OCI-LY1 (cell line): Measurements from ENCODE around the gene TMEM175.

Source experiments
- EZH2 ChIP-seq: fragments of 200-600 bp; sonication (generic), shearing (Covaris generic); IDR thresholded peaks from 2 replicates; pipeline ENCODE4 v1.8.0; 2017; ENCODE audit warnings: borderline replicate concordance, mixed run types, mild to moderate bottlenecking, antibody characterized with exemption, low read length, moderate library complexity, mixed read lengths
- TF ChIP-seq, protein P1 (sequence below): fragments of 200-600 bp; sonication (generic), shearing (Covaris generic); IDR thresholded peaks from 2 replicates; pipeline ENCODE4 v1.5.1; 2017; ENCODE audit warnings: mild to moderate bottlenecking, antibody characterized with exemption, low read length, moderate library complexity, mixed read lengths

- TF ChIP-seq, protein P1, sequence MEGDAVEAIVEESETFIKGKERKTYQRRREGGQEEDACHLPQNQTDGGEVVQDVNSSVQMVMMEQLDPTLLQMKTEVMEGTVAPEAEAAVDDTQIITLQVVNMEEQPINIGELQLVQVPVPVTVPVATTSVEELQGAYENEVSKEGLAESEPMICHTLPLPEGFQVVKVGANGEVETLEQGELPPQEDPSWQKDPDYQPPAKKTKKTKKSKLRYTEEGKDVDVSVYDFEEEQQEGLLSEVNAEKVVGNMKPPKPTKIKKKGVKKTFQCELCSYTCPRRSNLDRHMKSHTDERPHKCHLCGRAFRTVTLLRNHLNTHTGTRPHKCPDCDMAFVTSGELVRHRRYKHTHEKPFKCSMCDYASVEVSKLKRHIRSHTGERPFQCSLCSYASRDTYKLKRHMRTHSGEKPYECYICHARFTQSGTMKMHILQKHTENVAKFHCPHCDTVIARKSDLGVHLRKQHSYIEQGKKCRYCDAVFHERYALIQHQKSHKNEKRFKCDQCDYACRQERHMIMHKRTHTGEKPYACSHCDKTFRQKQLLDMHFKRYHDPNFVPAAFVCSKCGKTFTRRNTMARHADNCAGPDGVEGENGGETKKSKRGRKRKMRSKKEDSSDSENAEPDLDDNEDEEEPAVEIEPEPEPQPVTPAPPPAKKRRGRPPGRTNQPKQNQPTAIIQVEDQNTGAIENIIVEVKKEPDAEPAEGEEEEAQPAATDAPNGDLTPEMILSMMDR, result no peak
- no peak for TF ChIP-seq EZH2
These were observed 21.3 kb downstream of the TMEM175 start for GRCh38 chr4:953574-953915.
